PFSK-1 (cell line): ENCODE data around the gene CDON.

Source experiments
- POLR2AphosphoS5 ChIP-seq: IDR thresholded peaks from 2 replicates; pipeline ENCODE4 v1.6.1; 2012; ENCODE audit warnings: low read depth, mild to moderate bottlenecking, control low read depth, low read length, moderate library complexity
- TAF1 ChIP-seq: IDR thresholded peaks from 2 replicates; pipeline ENCODE4 v1.6.1; 2012; ENCODE audit warnings: low read length, control low read depth, borderline replicate concordance; ENCODE audit not compliant: insufficient read depth

GRCh38 chr11:125923633-125924032 is 139.0 kb downstream of the CDON start:
- no peak for TF ChIP-seq TAF1
- no peak for TF ChIP-seq POLR2AphosphoS5
